HepG2 (cell line): ENCODE data around the gene TMEM222. TPM values are rescaled to one million over a fixed set of nuclear protein-coding genes. Genes with fewer than 3 reads are reported as not detected.

Experiments
- ARID5B ChIP-seq: IDR thresholded peaks from 2 replicates; pipeline ENCODE4 v1.4.0; 2020; ENCODE audit warnings: mild to moderate bottlenecking, missing genetic modification reagents
- E2F2 ChIP-seq: sonication (generic); formaldehyde crosslinking; IDR thresholded peaks from 2 replicates; pipeline ENCODE4 v1.4.0; 2020; ENCODE audit warnings: missing genetic modification reagents, borderline replicate concordance
- FUBP1 ChIP-seq: sonication (generic); formaldehyde crosslinking; IDR thresholded peaks from 2 replicates; pipeline ENCODE4 v1.5.1; 2020; ENCODE audit warnings: missing genetic modification reagents, mild to moderate bottlenecking, borderline replicate concordance
- MTERF4 ChIP-seq: sonication (generic); formaldehyde crosslinking; IDR thresholded peaks from 2 replicates; pipeline ENCODE4 v1.8.0; 2023; ENCODE audit warnings: mild to moderate bottlenecking, missing genetic modification reagents
- NFATC3 ChIP-seq: sonication (generic); formaldehyde crosslinking; IDR thresholded peaks from 2 replicates; pipeline ENCODE4 v1.5.1; 2020; ENCODE audit warnings: mild to moderate bottlenecking, missing genetic modification reagents
- ONECUT2 ChIP-seq: sonication (generic); formaldehyde crosslinking; IDR thresholded peaks from 2 replicates; pipeline ENCODE4 v1.4.0; 2020; ENCODE audit warnings: missing genetic modification reagents
- SP5 ChIP-seq: IDR thresholded peaks from 2 replicates; pipeline ENCODE4 v1.6.1; 2016; ENCODE audit warnings: low read depth, borderline replicate concordance
- TERF1 ChIP-seq: sonication (generic); formaldehyde crosslinking; IDR thresholded peaks from 2 replicates; pipeline ENCODE4 v1.8.0; 2022; ENCODE audit warnings: mild to moderate bottlenecking, missing genetic modification reagents, moderate library complexity
- ZMAT3 ChIP-seq: sonication (generic); formaldehyde crosslinking; conservative IDR thresholded peaks from 2 replicates; pipeline ENCODE4 v1.7.0; 2021; ENCODE audit warnings: missing genetic modification reagents
- ZNF234 ChIP-seq: sonication (generic); formaldehyde crosslinking; conservative IDR thresholded peaks from 2 replicates; pipeline ENCODE4 v1.5.1; 2020; ENCODE audit warnings: mild to moderate bottlenecking, missing genetic modification reagents
- ZNF629 ChIP-seq: sonication (generic); formaldehyde crosslinking; conservative IDR thresholded peaks from 2 replicates; pipeline ENCODE4 v1.5.0; 2020; ENCODE audit warnings: missing genetic modification reagents
- polyA plus RNA-seq, 8 experiments: library from polyadenylated mRNA; depleted of rRNA in 3 of 8; stranded (reverse) in 7 of 8; unstranded in 1 of 8; fragments of >200 nt; fragmentation: Illumina TruSeq in 4 of 8; extraction: Trizol in 4 of 8; gene quantifications; 2 replicates each; pipeline versions ENCODE4 v1.2.1 to v1.2.3, GENCODE V29; 2011 to 2016; ENCODE audit warnings: low read depth in 4 of 8, missing spikeins in 1 of 8, mixed read lengths in 1 of 8; ENCODE audit not compliant: insufficient read depth in 1 of 8
- total RNA-seq, 5 experiments: library from RNA; depleted of rRNA; stranded (reverse); fragments of >200 nt; fragmentation: Illumina TruSeq; extraction: Trizol; gene quantifications; 2 replicates each; pipeline ENCODE4 v1.2.3, GENCODE V29; 2016; ENCODE audit warnings: low read depth in 1 of 5
- TF ChIP-seq, protein P1 (sequence below), 2 experiments: sonication (generic) in 1 of 2; formaldehyde crosslinking in 1 of 2; IDR thresholded peaks; 2 replicates each; pipeline versions ENCODE4 v1.6.1 to v1.9.0; 2014 to 2022; ENCODE audit warnings: antibody characterized with exemption in 1 of 2, borderline replicate concordance in 1 of 2, inconsistent platforms in 1 of 2, low read depth in 1 of 2, missing genetic modification reagents in 1 of 2
- TF ChIP-seq, protein P2 (sequence below): sonication (generic); formaldehyde crosslinking; IDR thresholded peaks from 2 replicates; pipeline ENCODE4 v1.4.0; 2020; ENCODE audit warnings: mild to moderate bottlenecking, missing genetic modification reagents

TMEM222 gene
- total and polyA plus RNA-seq, 2 of the 13 experiments (the other 11 are each of a cell fraction or from before 2014, with no cell fraction given): 22.7 to 29.6 TPM

GRCh38 chr1:27366113-27366410 is 44.1 kb downstream of the TMEM222 start (continued):
- TF ChIP-seq ARID5B (CRISPR knock-in tag): no peak
- TF ChIP-seq, protein P1, sequence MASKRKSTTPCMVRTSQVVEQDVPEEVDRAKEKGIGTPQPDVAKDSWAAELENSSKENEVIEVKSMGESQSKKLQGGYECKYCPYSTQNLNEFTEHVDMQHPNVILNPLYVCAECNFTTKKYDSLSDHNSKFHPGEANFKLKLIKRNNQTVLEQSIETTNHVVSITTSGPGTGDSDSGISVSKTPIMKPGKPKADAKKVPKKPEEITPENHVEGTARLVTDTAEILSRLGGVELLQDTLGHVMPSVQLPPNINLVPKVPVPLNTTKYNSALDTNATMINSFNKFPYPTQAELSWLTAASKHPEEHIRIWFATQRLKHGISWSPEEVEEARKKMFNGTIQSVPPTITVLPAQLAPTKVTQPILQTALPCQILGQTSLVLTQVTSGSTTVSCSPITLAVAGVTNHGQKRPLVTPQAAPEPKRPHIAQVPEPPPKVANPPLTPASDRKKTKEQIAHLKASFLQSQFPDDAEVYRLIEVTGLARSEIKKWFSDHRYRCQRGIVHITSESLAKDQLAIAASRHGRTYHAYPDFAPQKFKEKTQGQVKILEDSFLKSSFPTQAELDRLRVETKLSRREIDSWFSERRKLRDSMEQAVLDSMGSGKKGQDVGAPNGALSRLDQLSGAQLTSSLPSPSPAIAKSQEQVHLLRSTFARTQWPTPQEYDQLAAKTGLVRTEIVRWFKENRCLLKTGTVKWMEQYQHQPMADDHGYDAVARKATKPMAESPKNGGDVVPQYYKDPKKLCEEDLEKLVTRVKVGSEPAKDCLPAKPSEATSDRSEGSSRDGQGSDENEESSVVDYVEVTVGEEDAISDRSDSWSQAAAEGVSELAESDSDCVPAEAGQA (IDR thresholded peaks at IDR 0.05; ENCODE audit: low read depth): no peak
- TF ChIP-seq, protein P1 (CRISPR knock-in tag; IDR thresholded peaks at IDR 0.05; ENCODE audit: borderline replicate concordance): no peak
- TF ChIP-seq, protein P2, sequence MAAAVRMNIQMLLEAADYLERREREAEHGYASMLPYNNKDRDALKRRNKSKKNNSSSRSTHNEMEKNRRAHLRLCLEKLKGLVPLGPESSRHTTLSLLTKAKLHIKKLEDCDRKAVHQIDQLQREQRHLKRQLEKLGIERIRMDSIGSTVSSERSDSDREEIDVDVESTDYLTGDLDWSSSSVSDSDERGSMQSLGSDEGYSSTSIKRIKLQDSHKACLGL (CRISPR knock-in tag): no peak; the same call in 1 of the 2 replicates
- TF ChIP-seq NFATC3 (CRISPR knock-in tag): no peak
- TF ChIP-seq ZNF629: no peak
- no peak for TF ChIP-seq ZNF234 (CRISPR knock-in tag)
- no peak for TF ChIP-seq ONECUT2
- TF ChIP-seq MTERF4 (CRISPR knock-in tag): no peak
- no peak for TF ChIP-seq FUBP1 (CRISPR knock-in tag)
- TF ChIP-seq E2F2 (CRISPR knock-in tag): no peak
- no peak for TF ChIP-seq TERF1 (CRISPR knock-in tag)
- peak; percentile 29; the same call in 1 of the 2 replicates for TF ChIP-seq SP5 (CRISPR knock-in tag)
- no peak for TF ChIP-seq ZMAT3 (CRISPR knock-in tag)
